AG20443 (cell line): ENCODE data around the gene PHOX2A.
"Not testable (repeated sequence)": the region's sequence is repeated elsewhere in the genome, so short reads cannot be mapped to it uniquely, and the experiment has no call there.

ENCODE experiments used
- DNase-seq: peaks from one replicate; pipeline ENCODE4 v3.0.0; 2012; ENCODE audit warnings: low spot score, mixed read lengths

Gene PHOX2A

DNA sequence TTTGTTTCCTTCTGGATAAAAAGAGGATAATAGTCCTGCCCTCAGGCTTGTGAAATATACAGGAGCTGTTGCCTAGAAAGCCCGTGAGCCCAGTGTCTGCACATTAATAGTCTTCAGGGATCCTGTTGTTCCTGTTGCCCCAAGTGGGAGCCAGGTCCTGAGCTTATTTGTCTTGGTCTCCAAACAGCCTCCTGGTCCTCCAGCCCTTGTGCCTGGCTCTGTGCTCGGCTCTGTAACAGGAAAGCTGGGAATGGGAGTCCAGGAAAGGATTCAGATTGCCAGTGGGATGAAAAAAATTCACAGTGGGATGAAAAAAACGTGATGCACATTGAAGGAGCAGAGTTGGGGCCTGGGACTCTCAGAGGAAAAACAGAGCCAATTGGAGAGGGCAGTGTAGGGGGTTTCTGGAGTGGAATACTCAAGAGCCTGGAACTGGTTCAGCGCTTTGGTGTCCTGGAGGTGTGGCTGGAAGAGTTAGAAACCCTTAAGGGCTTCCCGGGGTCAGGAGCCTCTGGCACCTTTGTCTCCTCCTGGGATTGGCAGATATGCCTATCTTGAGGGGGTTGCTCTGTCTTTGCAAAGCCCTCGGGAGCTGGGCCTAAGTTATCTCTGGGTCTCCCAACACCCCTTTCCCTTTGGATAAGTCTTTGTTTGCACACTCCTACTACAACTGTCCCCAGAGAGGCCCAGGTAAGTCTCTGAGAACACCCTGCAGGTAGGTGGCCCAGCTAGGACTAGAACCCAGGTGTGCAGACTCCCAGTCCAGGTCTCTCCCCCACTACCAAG, 21.7 kb downstream of the PHOX2A start:
- no peak for DNase-seq

DNA sequence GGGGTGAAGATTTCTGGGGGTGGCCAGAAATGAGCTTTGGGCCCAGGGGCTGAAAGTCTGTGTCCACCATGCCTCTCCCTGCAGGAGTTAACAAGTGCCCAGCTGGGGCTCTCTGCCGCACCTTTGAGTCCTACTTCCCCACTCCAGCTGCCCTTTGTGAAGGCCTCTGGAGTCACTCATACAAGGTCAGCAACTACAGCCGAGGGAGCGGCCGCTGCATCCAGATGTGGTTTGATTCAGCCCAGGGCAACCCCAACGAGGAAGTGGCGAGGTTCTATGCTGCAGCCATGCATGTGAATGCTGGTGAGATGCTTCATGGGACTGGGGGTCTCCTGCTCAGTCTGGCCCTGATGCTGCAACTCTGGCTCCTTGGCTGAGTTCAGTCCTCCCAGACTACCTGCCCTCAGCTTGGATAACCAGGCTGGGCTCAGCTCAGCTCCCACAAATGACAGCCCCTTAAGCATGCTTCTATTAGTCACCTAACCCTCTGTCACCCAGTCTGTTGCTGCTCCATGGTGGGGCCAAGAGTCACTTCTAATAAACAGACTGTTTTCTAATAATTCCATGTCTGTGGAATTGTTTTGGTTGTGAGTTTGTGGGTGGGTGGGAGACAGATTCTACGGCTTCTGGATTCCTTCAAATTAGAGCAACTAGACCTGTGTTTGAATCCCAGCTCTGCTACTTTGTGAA, 22.4 kb downstream of the PHOX2A start:
- no peak for DNase-seq

DNA sequence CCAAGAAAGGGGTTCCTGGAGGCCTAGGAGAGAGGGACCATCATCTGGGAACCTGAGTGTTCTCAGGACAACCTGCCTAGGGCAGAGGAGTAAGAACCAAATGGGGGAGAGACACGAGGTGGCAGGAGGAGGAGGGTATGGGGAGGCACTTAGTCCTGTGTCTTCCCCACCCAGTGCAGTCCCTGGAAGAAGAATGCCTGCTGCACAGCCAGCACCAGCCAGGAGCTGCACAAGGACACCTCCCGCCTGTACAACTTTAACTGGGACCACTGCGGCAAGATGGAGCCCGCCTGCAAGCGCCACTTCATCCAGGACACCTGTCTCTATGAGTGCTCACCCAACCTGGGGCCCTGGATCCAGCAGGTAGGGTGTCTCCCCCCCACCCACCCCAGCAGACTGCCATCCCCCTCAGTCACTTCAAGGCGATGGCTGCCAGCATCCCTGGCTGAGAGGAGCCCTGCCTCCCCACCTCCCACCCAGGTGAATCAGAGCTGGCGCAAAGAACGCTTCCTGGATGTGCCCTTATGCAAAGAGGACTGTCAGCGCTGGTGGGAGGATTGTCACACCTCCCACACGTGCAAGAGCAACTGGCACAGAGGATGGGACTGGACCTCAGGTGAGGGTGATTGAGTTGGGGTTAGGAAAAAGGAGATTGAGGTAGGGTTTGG, 23.1 kb downstream of the PHOX2A start:
- no peak for DNase-seq

DNA sequence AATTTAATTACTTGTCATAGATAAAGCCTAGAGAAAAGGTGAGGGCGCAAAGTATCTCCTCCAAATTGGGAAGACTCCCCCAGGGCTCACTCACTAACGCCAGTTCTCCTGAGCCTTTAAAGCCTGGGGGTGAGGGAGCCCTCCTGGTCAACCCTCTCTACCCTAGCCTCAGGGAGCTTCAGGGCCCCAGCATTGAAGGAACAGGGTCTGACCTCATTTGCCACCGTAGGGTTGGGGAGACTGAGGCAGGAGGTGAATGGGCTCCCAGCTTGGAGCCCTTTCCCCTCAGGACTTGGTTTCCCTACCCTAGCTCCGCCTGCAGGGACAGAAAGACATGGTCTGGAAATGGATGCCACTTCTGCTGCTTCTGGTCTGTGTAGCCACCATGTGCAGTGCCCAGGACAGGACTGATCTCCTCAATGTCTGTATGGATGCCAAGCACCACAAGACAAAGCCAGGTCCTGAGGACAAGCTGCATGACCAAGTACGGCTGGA, 25.7 kb downstream of the PHOX2A start:
- DNase-seq = no peak

DNA sequence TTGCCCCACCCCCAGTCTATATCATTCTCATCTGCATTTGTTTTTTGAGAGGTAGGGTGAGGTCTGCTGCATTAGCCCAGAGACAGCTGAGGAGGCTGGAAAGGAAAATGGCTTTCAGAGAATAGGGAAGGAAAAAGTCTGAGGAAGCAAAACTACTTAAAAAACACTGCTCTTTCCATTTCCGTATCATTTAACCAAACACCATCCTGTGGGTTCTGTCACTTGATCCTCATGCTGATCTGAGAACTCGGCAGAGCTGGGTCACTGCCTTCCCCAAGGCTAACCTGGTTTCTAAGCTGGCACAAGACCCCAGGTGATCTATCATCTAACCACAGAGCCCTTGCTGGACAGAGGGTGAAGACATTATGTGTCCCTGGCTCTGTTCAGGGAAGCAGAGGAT, 26.1 kb downstream of the PHOX2A start:
- DNase-seq = no peak

DNA sequence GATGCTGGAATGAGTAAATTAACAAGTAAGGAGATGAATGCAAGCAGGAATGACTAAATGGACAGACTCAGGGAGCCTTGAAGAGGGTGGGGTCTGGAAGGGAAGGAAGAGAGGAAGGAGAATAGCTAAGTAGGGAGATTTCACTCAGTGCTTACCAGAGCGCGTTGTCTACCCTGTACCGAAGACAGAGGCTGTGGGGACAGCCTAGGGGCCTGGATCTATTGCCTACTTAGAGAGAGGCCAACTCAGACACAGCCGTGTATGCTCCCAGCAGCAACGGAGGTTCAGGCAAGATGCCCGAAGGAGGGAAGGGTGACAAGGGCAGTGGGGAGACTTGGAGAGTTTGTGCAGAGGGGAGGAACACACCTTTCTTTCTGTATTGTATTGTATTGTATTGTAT, 27.3 kb downstream of the PHOX2A start, which contains the start of gene FOLR2:
Gene FOLR2, plus strand, starts transcription at position 157 of the 400 bp plus-strand sequence. CDS start 1,791 bp downstream, outside the sequence.
- DNase-seq = no peak

DNA sequence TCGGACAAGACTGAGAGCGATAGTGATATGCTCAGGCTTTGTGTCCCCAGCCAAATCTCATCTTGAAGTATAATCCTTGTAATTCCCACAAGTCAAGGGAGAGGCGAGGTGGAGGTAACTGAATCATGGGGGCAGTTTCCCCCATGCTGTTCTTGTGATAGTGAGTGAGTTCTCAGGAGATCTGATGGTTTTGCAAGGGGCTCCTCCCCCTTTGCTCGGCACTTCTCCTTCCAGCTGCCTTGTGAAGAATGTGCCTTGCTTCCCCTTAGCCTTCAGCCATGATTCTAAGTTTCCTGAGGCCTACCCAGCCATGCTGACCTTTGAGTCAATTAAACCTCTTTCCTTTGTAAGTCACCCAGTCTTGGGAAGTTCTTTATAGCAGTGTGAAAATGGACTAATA, 34.9 kb downstream of the PHOX2A start:
- no peak for DNase-seq

DNA sequence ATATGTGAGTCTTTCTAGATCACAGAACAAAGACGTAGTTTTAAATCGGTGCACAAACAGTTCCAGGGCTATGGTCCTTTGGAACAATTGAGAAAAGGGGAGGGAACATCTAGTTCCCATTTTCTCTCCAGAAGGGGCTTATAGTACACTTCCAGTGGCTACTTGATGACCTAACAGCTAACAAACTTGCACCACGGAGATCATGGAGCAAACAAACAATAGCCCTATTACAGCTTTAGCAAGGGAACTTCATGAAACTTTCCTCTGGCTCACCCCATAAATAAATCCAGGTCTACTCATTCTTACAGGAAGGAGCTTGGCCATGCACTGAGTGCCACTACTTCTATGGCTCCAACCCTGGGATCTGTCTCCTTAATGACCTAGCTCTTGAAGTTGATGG, 35.7 kb downstream of the PHOX2A start:
- DNase-seq = no peak

DNA sequence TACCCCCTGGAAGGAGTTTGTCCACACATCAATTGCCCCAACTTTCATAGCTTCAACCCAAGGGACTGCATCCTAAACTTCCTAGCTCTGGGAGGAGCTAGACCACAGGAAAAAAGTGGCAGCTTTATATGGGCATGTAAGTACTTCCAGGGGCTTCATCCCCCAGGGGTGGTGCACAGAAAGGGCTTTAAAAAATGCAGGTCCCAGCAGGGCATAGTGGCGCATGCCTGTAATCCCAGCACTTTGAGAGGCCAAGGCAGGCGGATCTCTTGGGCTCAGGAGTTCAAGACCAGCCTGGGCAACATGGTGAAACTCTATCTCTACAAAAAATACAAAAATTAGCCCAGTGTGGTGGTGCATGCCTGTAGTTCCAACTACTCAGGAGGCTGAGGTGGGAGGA, 37.2 kb downstream of the PHOX2A start:
- not testable (repeated sequence) for DNase-seq

DNA sequence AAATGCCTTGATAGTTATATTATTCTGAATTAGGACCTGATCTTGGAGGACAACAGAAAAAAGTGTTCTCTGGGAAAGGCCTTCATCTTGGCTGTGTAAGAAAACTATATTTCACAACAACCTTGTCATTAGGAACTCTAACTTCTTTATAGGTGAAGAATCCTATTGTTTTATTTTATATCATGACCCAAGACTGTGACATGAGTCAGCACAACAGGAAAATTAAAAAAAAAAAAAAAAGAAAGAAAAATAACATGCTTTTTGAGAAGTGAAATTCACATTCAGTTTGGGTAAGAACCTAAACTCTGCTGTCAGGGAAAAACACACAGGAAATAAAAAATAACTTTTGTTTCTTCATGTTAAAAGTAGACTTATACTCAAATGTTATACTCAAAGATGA, 39.1 kb downstream of the PHOX2A start:
- DNase-seq = no peak

DNA sequence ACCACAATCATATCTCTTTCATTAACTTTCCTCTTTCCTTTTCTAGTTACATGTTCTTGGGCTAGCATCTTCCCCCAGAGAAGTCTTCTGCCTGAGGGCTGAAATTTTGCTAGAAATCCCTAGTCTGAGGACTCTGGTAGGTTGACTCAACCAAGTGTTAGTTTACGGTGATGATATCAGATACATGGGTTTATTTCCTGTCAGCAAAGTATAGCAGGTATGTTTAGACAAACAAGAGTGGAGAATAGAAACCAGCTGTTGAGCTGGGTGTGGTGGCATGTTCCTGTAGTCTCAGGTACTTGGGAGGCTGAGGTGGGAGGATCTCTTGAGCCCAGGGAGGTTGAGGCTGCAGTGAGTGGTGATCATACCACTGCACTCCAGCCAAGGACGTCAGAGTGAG, 40.8 kb downstream of the PHOX2A start:
- no peak for DNase-seq

DNA sequence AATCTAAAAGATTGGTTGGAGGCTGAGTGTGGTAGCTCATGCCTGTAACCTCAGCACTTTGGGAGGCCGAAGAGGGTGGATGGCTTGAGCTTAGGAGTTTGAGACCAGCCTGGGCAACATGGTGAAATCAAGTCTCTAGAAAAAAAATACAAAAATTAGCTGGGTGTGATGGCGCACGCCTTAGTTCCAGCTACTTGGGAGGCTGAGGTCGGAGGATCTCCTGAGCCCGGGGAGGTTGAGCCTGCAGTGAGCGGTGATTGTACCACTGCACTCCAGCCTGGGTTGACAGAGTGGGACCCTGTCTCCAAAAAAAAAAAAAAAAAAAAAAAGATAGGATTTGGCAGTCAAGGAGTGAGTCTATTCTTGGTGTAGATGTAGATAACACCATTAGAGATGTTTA, 41.4 kb downstream of the PHOX2A start:
- no peak for DNase-seq

DNA sequence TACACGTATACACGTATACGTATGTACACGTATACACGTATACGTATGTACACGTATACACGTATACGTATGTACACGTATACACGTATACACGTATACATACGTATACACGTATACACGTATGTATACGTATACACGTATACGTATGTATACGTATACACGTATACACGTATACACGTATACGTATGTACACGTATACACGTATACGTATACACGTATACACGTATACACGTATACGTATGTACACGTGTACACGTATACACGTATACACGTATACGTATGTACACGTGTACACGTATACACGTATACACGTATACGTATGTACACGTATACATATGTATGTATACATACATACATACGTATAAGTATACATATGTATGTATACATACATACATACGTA, 42.5 kb downstream of the PHOX2A start:
- not testable (repeated sequence) for DNase-seq

DNA sequence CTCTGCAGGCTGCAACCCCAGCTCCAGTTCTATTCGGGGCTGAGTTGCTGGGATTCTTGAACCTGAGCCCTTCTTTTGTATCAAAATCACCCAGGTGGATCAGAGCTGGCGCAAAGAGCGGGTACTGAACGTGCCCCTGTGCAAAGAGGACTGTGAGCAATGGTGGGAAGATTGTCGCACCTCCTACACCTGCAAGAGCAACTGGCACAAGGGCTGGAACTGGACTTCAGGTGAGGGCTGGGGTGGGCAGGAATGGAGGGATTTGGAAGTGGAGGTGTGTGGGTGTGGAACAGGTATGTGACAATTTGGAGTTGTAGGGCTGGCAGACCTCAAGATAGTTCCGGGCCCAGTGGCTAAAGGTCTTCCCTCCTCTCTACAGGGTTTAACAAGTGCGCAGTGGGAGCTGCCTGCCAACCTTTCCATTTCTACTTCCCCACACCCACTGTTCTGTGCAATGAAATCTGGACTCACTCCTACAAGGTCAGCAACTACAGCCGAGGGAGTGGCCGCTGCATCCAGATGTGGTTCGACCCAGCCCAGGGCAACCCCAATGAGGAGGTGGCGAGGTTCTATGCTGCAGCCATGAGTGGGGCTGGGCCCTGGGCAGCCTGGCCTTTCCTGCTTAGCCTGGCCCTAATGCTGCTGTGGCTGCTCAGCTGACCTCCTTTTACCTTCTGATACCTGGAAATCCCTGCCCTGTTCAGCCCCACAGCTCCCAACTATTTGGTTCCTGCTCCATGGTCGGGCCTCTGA, 48.3 kb downstream of the PHOX2A start:
- DNase-seq = no peak

DNA sequence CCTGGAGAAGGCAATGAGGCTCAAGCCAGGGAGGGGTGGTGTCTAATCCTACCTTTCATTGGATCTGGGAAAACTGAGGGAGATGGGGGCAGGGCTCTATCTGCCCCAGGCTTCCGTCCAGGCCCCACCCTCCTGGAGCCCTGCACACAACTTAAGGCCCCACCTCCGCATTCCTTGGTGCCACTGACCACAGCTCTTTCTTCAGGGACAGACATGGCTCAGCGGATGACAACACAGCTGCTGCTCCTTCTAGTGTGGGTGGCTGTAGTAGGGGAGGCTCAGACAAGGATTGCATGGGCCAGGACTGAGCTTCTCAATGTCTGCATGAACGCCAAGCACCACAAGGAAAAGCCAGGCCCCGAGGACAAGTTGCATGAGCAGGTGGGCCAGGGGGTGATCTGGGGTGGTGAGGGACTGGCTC, 52.0 kb downstream of the PHOX2A start, which contains the start of gene FOLR1:
Gene FOLR1, plus strand, starts transcription at position 180 of the 421 bp plus-strand sequence. Its CDS starts 34 bp downstream, at position 214.
- DNase-seq = peak; percentile 71

DNA sequence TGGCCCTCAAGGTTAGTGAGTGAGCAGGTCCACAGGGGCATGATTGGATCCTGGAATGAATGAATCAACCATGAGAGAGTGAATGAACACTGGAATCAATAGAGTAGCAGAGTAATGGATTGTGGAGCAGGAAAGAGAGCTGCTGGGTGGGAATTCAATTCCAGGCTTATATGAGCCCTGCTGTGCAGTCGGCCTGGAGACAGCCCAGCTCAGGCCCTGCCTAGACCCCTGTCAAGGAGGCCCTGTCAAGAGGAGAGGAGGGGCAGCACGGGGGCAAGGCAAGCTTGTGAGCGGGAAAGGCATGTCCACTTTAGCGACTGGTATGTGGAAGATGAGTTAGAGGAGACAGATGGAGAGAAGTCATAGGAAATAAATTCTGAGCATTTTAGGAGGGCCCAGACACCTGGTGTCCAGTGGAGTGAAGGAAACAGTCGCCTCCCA, 53.3 kb downstream of the PHOX2A start:
- DNase-seq = no peak

DNA sequence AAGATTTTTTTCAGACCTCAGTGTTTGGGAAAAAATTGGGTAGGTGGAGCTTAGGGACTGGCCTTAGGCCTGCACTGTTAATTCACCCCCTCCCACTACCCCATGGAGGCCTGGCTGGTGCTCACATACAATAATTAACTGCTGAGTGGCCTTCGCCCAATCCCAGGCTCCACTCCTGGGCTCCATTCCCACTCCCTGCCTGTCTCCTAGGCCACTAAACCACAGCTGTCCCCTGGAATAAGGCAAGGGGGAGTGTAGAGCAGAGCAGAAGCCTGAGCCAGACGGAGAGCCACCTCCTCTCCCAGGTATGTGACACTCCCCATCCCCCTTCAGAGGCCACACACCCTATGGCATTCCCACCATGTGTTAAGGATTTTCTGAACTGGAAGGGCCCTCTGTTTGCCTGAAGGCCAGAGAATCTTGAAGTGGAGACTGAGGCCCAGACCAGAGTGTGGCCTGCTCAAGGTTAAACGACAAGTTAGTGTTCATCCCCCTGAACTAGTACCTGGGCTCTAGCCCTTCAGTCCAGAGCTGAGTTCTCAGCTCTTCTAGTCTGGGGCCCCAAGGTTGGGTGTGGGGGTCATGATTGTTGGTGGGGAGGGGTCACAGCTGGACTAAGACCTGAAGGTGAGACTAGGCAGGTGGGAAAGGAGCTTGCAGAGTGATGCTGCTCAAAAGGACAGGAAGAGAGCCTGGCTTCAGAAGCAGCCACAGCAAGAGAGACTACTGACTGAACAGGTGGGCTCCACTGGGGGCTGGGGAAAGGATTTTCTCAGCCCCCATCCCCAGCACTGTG, 54.3 kb downstream of the PHOX2A start:
- DNase-seq = peak; percentile 57
